Lower leg skin (tissue), 4 donors: ENCODE results near the gene FBXO17. TPM values are rescaled to one million over a fixed set of nuclear protein-coding genes. Genes with fewer than 3 reads are reported as not detected.

Experiments used
- DNase-seq, 2 donors: peaks; one replicate each; pipeline ENCODE4 v3.0.0-alpha.2; 2019; ENCODE audit warnings: low spot score in 2 of 2
- H3K4me3 ChIP-seq: fragments of 200-600 bp; sonication (generic); 2 replicates; pipeline ENCODE4 v1.5.1; 2017; ENCODE audit warnings: mild to moderate bottlenecking, low read depth; ENCODE audit not compliant: poor library complexity, severe bottlenecking
- CTCF ChIP-seq, 3 donors: fragments of 450-650 bp; IDR thresholded peaks; one replicate each; pipeline ENCODE4 v1.5.1; 2016; ENCODE audit warnings: antibody characterized with exemption in 3 of 3, mild to moderate bottlenecking in 3 of 3, moderate library complexity in 2 of 3
- POLR2A ChIP-seq, 2 donors: fragments of 450-650 bp; IDR thresholded peaks; one replicate each; pipeline ENCODE4 v1.6.1; 2016 to 2017; ENCODE audit warnings: antibody characterized with exemption in 2 of 2, mild to moderate bottlenecking in 1 of 2, moderate library complexity in 1 of 2
- WGBS, 2 donors: methylation state at CpG; one replicate each; pipeline ENCODE4 v1.1.5; 2018; 5-methylcytosine and 5-hydroxymethylcytosine counted together
- intact Hi-C: fragments of 100-400 bp; cut with DNase I; formaldehyde crosslinking; loops from one replicate; pipeline ENCODE4 v1.15.0; 2023; ENCODE audit warnings: low total_unique reads
- total RNA-seq, 4 donors: library from RNA; depleted of rRNA; stranded (reverse); fragments of >200 nt; gene quantifications; one replicate each; pipeline ENCODE4 v1.1.0, GENCODE V29; 2016

Gene FBXO17
- total RNA-seq, 4 donors from 2014 or later: 13.2 to 46.5 (median 34.3) TPM

GRCh38 chr19:38921420-38922274 is 53.9 kb downstream of the FBXO17 start:
- TF ChIP-seq CTCF (IDR thresholded peaks at IDR 0.05): no peak
- DNase-seq: no peak
- WGBS, 2 donors: 76 to 83% methylated on average over 9 to 18 of the region's 20 CpGs
- intact Hi-C loops: loop anchor here (10.0 kb wide), 1 partner anchor 197 kb away; no protein-coding TSS in a partner anchor
- no peak overlapping the region for H3K4me3 ChIP-seq

DNA sequence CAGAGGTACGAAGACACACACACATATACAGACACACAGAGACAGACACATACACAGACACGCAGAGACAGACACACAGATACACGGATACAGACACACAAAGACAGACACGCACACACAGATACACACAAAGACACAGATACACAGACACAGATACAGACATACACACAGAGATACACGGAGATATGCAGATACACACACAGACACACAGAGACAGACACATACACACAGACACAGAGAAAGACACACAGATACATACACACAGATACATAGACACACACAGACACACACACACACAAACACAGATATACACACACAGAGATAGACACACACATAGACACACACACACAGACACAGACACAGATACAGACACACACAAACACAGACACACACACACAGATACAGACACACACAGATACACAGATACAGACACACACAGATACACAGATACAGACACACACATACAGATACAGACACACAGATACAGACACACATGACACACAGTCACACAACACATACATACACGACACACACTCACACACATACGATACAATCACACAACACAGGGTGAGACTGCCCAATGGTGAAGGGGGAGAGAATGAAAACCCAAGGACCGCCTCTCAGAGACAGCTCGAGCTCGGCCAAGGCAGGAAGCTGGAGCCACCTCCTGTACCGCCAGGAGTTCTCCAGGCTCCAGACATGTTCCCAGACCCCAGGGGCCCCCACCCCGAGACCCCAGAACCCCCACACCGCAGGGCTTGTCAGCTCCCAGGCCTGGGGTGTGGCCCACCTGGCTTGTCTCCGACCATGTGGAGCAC is 54.7 kb downstream of the FBXO17 start:
- H3K4me3 ChIP-seq: no peak overlapping the region
- TF ChIP-seq CTCF (IDR thresholded peaks at IDR 0.05) (peak in 1 of 3 donors; percentile 17), POLR2A (IDR thresholded peaks at IDR 0.05) (no peak)
- no peak for DNase-seq
- intact Hi-C loops: loop anchor here (10.0 kb wide), 1 partner anchor 196 kb away; no protein-coding TSS in a partner anchor
- 68 to 71% methylated on average over 11 to 14 of the region's 14 CpGs for WGBS, 2 donors

- intact Hi-C loops: loop anchor here (10.0 kb wide), 1 partner anchor 195 kb away; no protein-coding TSS in a partner anchor
- no peak for TF ChIP-seq CTCF (IDR thresholded peaks at IDR 0.05)
- no peak for TF ChIP-seq POLR2A (IDR thresholded peaks at IDR 0.05)
- 41 to 49% methylated on average over 21 of the region's 21 CpGs for WGBS, 2 donors
- no peak for DNase-seq
- H3K4me3 ChIP-seq: no peak overlapping the region
Measured at GRCh38 chr19:38919837-38920601, 55.5 kb downstream of the FBXO17 start.

GRCh38 chr19:38918526-38918925 is 57.0 kb downstream of the FBXO17 start:
- DNase-seq: no peak

More at GRCh38 chr19:38918526-38918925, 57.0 kb downstream of the FBXO17 start:
- 82 to 86% methylated on average over 10 of the region's 10 CpGs for WGBS, 2 donors
- intact Hi-C loops: no loop called here
- no peak overlapping the region for H3K4me3 ChIP-seq
- TF ChIP-seq POLR2A (IDR thresholded peaks at IDR 0.05) (no peak), CTCF (IDR thresholded peaks at IDR 0.05) (no peak)
